ENCODE data around the gene FAM163B.

FAM163B gene

GRCh38 chr9:133616643-133617405 lies 7.6 kb upstream of the FAM163B start:
- TF ChIP-seq, protein P1, sequence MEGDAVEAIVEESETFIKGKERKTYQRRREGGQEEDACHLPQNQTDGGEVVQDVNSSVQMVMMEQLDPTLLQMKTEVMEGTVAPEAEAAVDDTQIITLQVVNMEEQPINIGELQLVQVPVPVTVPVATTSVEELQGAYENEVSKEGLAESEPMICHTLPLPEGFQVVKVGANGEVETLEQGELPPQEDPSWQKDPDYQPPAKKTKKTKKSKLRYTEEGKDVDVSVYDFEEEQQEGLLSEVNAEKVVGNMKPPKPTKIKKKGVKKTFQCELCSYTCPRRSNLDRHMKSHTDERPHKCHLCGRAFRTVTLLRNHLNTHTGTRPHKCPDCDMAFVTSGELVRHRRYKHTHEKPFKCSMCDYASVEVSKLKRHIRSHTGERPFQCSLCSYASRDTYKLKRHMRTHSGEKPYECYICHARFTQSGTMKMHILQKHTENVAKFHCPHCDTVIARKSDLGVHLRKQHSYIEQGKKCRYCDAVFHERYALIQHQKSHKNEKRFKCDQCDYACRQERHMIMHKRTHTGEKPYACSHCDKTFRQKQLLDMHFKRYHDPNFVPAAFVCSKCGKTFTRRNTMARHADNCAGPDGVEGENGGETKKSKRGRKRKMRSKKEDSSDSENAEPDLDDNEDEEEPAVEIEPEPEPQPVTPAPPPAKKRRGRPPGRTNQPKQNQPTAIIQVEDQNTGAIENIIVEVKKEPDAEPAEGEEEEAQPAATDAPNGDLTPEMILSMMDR (conservative IDR thresholded peaks at IDR 0.05; ENCODE audit: control insufficient read depth, insufficient read depth, low read depth, low read length): no peak
- H3K4me3 ChIP-seq (ENCODE audit: control insufficient read depth, low read depth, low read length): no peak overlapping the region
- DNase-seq (ENCODE audit: low read depth): no peak

DNA sequence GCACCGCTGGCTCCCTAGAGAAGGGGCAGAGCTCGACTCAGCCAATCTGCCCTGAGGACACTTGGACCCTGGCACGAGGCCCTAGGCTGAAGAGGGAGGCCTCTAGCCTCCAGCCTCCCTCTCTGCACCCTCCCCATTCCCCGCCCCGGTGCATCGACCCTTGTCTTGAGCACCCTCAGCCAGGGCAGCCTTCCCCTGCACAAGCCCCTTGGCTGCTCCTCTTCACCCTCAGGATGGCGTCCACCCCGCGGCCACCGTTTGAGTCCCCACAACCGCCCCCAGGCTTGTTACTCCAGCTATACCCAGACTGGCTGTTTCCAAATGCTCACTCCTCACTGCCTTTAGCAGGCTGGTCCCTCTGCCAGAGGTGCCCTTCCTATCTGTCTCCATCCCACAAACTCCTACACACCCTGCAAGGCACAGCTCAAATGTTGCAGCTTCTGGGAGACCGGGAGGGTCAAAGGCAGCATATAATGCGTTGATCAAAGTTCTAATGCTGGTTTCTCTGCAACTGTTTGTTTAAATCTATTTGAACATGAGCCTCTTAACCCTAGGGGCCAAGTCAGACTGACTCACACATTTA lies 6.5 kb upstream of the FAM163B start:
- no peak overlapping the region for H3K4me3 ChIP-seq (ENCODE audit: control insufficient read depth, low read depth, low read length)
- TF ChIP-seq, protein P1 (conservative IDR thresholded peaks at IDR 0.05; ENCODE audit: control insufficient read depth, insufficient read depth, low read depth, low read length): no peak
- no peak for DNase-seq (ENCODE audit: low read depth)

GRCh38 chr9:133615186-133615585 lies 6.0 kb upstream of the FAM163B start:
- TF ChIP-seq, protein P1 (conservative IDR thresholded peaks at IDR 0.05; ENCODE audit: control insufficient read depth, insufficient read depth, low read depth, low read length): no peak
- no peak for DNase-seq (ENCODE audit: low read depth)
- H3K4me3 ChIP-seq (ENCODE audit: control insufficient read depth, low read depth, low read length): no peak overlapping the region

- TF ChIP-seq, protein P1 (conservative IDR thresholded peaks at IDR 0.05; ENCODE audit: control insufficient read depth, insufficient read depth, low read depth, low read length): no peak
- DNase-seq (ENCODE audit: low read depth): no peak
- H3K4me3 ChIP-seq (ENCODE audit: control insufficient read depth, low read depth, low read length): no peak overlapping the region
Observed at GRCh38 chr9:133614678-133615077, 5.5 kb upstream of the FAM163B start.

DNA sequence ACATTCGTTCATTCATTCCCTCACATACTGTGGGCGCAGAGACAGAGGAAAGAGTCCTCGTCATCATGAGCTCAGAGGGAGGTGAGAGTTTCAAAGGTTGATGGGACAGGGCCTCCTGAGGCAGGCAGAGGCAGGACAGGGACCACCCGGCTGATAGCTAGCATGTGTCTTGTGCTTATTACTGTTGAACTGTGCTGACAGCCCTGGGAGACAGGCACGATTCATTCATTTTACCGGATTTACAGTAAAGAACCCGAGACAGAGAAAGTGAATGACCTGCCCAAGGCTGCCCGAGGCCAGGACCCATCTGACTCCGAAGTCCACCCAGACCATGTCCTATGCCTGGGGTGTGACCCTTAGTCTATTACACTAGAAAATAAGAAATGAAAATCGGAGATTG lies 4.9 kb upstream of the FAM163B start:
- no peak for DNase-seq (ENCODE audit: low read depth)
- no peak overlapping the region for H3K4me3 ChIP-seq (ENCODE audit: control insufficient read depth, low read depth, low read length)
- TF ChIP-seq, protein P1 (conservative IDR thresholded peaks at IDR 0.05; ENCODE audit: control insufficient read depth, insufficient read depth, low read depth, low read length): no peak

- TF ChIP-seq, protein P1 (conservative IDR thresholded peaks at IDR 0.05; ENCODE audit: control insufficient read depth, insufficient read depth, low read depth, low read length): no peak
- DNase-seq (ENCODE audit: low read depth): no peak
- H3K4me3 ChIP-seq (ENCODE audit: control insufficient read depth, low read depth, low read length): no peak overlapping the region
Observed at GRCh38 chr9:133613432-133613831, 4.2 kb upstream of the FAM163B start.
